Measurements from ENCODE around the gene NAP1L4.
"Not testable (repeated sequence)": the region's sequence is repeated elsewhere in the genome, so short reads cannot be mapped to it uniquely, and the experiment has no call there.

NAP1L4 gene

GRCh38 chr11:2940921-2941821, 51.0 kb downstream of the NAP1L4 start:
- Histone ChIP-seq H3K4me2 (ENCODE audit: low read depth, low read length, poor library complexity, severe bottlenecking) (no peak overlapping the region), H2AFZ (ENCODE audit: low read length) (no peak overlapping the region), H3K9me2 (replicated peaks; ENCODE audit: low read depth, low read length) (no peaks in the 10 kb centered on the region), H3K9ac (ENCODE audit: low read depth, low read length, poor library complexity, severe bottlenecking) (no peak overlapping the region), H3K4me1 (ENCODE audit: insufficient read depth, low read length, poor library complexity, severe bottlenecking) (no peaks in the 10 kb centered on the region), H3K79me2 (ENCODE audit: insufficient read depth, low read length) (no peaks in the 10 kb centered on the region), H4K20me1 (ENCODE audit: insufficient read depth, low read length, poor library complexity, severe bottlenecking) (no peaks in the 10 kb centered on the region), H3K9me3 (ENCODE audit: insufficient read depth, low read depth, low read length) (peaks cover 20% of the 10 kb centered on the region), H3F3A (ENCODE audit: low read depth) (no peaks in the 10 kb centered on the region), H3K4me3 (ENCODE audit: low read length, poor library complexity, severe bottlenecking) (no peak overlapping the region), H3K36me3 (ENCODE audit: insufficient read depth, low read length) (peaks cover 30% of the 10 kb centered on the region; the same call in 1 of the 2 replicates), H3K27me3 (ENCODE audit: insufficient read depth, low read length, poor library complexity, severe bottlenecking) (no peaks in the 10 kb centered on the region)
- TF ChIP-seq EZH2phosphoT487 (IDR thresholded peaks at IDR 0.05; ENCODE audit: borderline replicate concordance), result no peak
- no peak for TF ChIP-seq CTCF (conservative IDR thresholded peaks at IDR 0.05; ENCODE audit: low read length)

- no peaks in the 10 kb centered on the region for H3K4me1 ChIP-seq (ENCODE audit: insufficient read depth, low read length, poor library complexity, severe bottlenecking)
- H3K27me3 ChIP-seq (ENCODE audit: insufficient read depth, low read length, poor library complexity, severe bottlenecking), result no peaks in the 10 kb centered on the region
- peaks cover 22% of the 10 kb centered on the region; the same call in 1 of the 2 replicates for H3K36me3 ChIP-seq (ENCODE audit: insufficient read depth, low read length)
- H3K9ac ChIP-seq (ENCODE audit: low read depth, low read length, poor library complexity, severe bottlenecking), result no peak overlapping the region
- H3K79me2 ChIP-seq (ENCODE audit: insufficient read depth, low read length), result no peaks in the 10 kb centered on the region
- H3F3A ChIP-seq (ENCODE audit: low read depth), result no peaks in the 10 kb centered on the region
- no peak overlapping the region for H3K4me2 ChIP-seq (ENCODE audit: low read depth, low read length, poor library complexity, severe bottlenecking)
- TF ChIP-seq CTCF (conservative IDR thresholded peaks at IDR 0.05; ENCODE audit: low read length) (no peak), EZH2phosphoT487 (IDR thresholded peaks at IDR 0.05; ENCODE audit: borderline replicate concordance) (no peak)
- H3K4me3 ChIP-seq (ENCODE audit: low read length, poor library complexity, severe bottlenecking), result no peak overlapping the region
- H3K9me3 ChIP-seq (ENCODE audit: insufficient read depth, low read depth, low read length), result peaks cover 20% of the 10 kb centered on the region
- no peaks in the 10 kb centered on the region for H4K20me1 ChIP-seq (ENCODE audit: insufficient read depth, low read length, poor library complexity, severe bottlenecking)
- H3K9me2 ChIP-seq (replicated peaks; ENCODE audit: low read depth, low read length), result no peaks in the 10 kb centered on the region
- H2AFZ ChIP-seq (ENCODE audit: low read length), result no peak overlapping the region
These were observed 51.8 kb downstream of the NAP1L4 start for GRCh38 chr11:2940147-2940920.

- not testable (repeated sequence) for H3F3A ChIP-seq (ENCODE audit: low read depth); H3K4me1 ChIP-seq (ENCODE audit: insufficient read depth, low read length, poor library complexity, severe bottlenecking); H3K79me2 ChIP-seq (ENCODE audit: insufficient read depth, low read length); H3K4me3 ChIP-seq (ENCODE audit: low read length, poor library complexity, severe bottlenecking); H3K36me3 ChIP-seq (ENCODE audit: insufficient read depth, low read length); H3K27me3 ChIP-seq (ENCODE audit: insufficient read depth, low read length, poor library complexity, severe bottlenecking); H2AFZ ChIP-seq (ENCODE audit: low read length); H4K20me1 ChIP-seq (ENCODE audit: insufficient read depth, low read length, poor library complexity, severe bottlenecking); H3K9ac ChIP-seq (ENCODE audit: low read depth, low read length, poor library complexity, severe bottlenecking); H3K9me2 ChIP-seq (replicated peaks; ENCODE audit: low read depth, low read length); H3K4me2 ChIP-seq (ENCODE audit: low read depth, low read length, poor library complexity, severe bottlenecking)
- H3K9me3 ChIP-seq (ENCODE audit: insufficient read depth, low read depth, low read length), result peaks cover 20% of the 10 kb centered on the region
These were observed 53.4 kb downstream of the NAP1L4 start for GRCh38 chr11:2938458-2939418.

GRCh38 chr11:2937641-2938457, 54.3 kb downstream of the NAP1L4 start:
- peaks cover 20% of the 10 kb centered on the region for H3K9me3 ChIP-seq (ENCODE audit: insufficient read depth, low read depth, low read length)
- H3K4me2 ChIP-seq (ENCODE audit: low read depth, low read length, poor library complexity, severe bottlenecking); H3K27me3 ChIP-seq (ENCODE audit: insufficient read depth, low read length, poor library complexity, severe bottlenecking); H3K9me2 ChIP-seq (replicated peaks; ENCODE audit: low read depth, low read length); H3K79me2 ChIP-seq (ENCODE audit: insufficient read depth, low read length); H3K9ac ChIP-seq (ENCODE audit: low read depth, low read length, poor library complexity, severe bottlenecking); H2AFZ ChIP-seq (ENCODE audit: low read length); H3K4me1 ChIP-seq (ENCODE audit: insufficient read depth, low read length, poor library complexity, severe bottlenecking); H4K20me1 ChIP-seq (ENCODE audit: insufficient read depth, low read length, poor library complexity, severe bottlenecking); H3K36me3 ChIP-seq (ENCODE audit: insufficient read depth, low read length); H3F3A ChIP-seq (ENCODE audit: low read depth); H3K4me3 ChIP-seq (ENCODE audit: low read length, poor library complexity, severe bottlenecking): not testable (repeated sequence)
